Measurements from ENCODE around the gene SRSF4.
"Not testable (repeated sequence)": the region's sequence is repeated elsewhere in the genome, so short reads cannot be mapped to it uniquely, and the experiment has no call there.

Gene SRSF4

DNA sequence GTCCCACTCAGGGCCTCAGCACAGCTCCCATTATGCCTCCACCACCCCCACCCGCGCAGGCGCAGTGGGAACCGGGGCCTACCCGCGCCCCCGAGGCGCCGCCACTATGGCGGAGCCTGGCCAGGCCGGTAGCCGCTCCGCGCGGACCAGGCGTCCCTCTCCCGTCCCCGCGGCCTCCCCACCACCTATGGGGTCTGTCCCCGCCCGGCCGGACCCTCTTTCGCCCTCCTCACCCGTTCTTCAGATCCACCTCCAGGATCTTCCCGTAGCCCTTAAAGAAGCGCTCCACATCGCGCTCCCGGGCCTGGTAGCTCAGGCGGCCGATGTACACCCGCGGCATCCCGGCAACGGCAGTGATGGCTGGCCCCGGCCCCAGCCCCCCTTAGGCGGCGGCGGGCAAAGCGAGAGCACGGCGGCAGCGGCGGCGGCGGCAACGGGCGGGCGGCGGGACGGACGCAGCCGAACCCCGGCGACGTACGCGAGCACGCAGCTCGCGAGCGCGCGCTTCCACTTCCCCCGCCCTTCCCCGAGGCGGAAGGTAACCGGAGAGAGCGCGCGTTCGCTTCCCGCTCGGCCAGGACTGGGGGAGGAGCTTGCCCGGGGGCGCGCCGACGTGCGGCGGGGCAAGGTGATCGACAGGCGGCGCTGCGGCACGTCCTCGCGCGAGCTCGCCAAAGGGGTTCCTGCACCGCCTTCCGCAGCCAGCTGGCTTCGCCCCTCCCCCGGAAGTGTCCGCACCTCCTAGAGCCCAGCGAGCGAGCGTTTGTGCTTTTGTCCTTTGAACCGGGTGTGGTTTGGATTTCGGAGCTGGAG, at the start of gene SRSF4:
Gene SRSF4, minus strand, starts transcription at position 488 of the 813 bp plus-strand sequence. Its CDS starts 148 bp downstream, at position 340.
- DNase-seq (ENCODE audit: low spot score): peak; percentile 99

GRCh38 chr1:29230553-29231378, 49.1 kb upstream of the SRSF4 start, which contains the start of gene MECR:
Gene MECR (minus strand): TSS chr1:29230934. CDS start chr1:29230906, 28 bp downstream.
- peak; percentile 96 for DNase-seq (ENCODE audit: low spot score)

DNA sequence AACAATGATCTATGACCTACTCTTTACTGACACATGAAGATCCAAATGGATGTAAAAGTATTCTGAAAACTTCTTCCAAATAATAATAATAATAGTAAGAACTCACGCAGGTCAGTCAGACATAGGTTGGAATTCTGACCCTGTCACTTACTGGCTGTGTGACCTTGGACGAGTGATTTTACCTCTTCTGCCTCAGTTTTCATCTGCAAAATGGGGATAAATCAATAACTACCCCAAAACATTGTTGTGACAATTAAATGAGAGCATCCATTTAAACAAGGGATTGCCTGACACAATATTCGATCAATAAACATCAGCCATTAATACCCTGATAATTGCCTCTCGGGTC, 48.5 kb upstream of the SRSF4 start:
- DNase-seq (ENCODE audit: low spot score): no peak

DNA sequence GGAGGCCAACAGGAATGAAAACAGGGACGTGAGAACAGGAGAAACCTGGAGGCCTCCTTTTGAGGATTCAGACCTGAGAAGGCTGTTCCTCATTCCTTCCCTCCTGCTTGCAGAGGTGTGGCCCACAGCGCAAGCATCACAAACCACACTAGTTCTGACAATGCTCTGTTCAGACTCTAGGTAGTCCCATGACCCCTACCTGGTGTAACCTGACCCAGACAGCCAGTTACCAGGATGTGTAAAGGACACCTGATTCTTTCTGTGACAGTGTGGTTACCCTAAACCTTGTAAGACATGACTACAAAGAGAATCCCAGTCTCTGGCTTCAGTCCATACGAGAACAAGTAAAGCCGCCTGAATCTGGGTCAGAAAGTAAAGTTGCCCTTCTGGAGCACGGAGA, 45.8 kb upstream of the SRSF4 start:
- no peak for DNase-seq (ENCODE audit: low spot score)

DNA sequence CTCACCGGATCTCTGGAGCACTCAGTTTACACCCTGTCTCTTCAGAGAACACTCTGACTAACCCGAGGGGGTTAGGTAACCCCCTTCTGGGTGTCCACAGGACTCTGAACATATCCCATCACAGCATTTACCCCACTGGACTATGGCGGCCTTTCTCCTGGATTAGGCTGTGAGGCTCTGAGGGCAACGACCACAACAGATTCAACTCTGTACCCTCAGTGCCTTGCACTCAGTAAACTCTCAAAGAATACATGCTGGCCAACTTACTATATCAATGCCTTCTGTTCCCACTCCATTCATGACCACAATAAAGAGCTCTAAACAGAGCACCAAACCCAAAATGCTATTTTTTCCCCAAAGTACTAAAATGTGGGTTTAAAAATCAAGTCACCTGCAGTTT, 43.7 kb upstream of the SRSF4 start:
- DNase-seq (ENCODE audit: low spot score): no peak

DNA sequence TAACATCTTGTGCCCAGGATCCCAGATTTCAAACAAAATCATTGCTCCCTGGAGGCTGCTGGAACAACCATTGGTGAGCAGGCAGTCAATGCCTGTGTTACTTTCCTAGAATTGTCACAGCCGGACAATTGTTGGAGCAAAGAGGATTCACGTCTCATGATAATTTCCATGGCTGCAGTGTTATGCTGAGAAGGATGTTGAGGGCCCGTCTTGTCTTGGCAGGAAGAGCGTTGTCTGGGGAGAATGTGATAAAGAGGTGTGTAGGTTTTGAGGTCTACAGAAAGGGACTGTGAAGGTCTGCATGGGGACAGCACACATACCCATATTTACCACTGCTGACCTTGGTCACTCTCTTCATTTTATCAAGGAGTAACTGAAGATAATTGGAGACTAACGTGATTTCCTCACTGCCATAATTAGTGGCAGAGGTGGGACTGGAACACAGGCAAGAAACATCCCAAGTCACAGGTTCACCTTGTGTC, 42.7 kb upstream of the SRSF4 start:
- DNase-seq (ENCODE audit: low spot score): no peak

- DNase-seq (ENCODE audit: low spot score): no peak
Measured at GRCh38 chr1:29223521-29223920, 41.8 kb upstream of the SRSF4 start.

GRCh38 chr1:29222686-29223085, 41.0 kb upstream of the SRSF4 start:
- no peak for DNase-seq (ENCODE audit: low spot score)

GRCh38 chr1:29222260-29222659, 40.6 kb upstream of the SRSF4 start:
- not testable (repeated sequence) for DNase-seq (ENCODE audit: low spot score)

DNA sequence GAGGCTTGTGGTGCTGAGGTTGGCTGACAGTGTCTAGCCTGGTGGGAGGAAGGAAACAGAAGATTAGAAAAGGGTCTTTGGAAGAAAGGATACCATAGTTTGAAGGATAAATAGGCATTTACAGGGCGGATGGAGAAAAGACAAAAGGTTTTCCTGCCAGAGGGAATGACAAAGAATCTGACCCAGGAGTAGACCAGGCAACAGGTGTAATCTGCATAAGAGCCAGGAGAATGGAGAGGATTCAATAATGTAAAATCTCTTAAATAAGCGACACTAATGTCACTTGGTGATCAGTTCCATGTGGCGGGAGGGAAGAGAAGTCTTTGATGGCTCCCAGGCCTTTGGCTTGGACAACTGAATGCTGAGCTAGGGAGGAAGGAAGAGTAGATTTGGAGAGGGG, 39.6 kb upstream of the SRSF4 start:
- DNase-seq (ENCODE audit: low spot score): no peak

- no peak for DNase-seq (ENCODE audit: low spot score)
Measured at GRCh38 chr1:29218223-29218622, 36.5 kb upstream of the SRSF4 start.

DNA sequence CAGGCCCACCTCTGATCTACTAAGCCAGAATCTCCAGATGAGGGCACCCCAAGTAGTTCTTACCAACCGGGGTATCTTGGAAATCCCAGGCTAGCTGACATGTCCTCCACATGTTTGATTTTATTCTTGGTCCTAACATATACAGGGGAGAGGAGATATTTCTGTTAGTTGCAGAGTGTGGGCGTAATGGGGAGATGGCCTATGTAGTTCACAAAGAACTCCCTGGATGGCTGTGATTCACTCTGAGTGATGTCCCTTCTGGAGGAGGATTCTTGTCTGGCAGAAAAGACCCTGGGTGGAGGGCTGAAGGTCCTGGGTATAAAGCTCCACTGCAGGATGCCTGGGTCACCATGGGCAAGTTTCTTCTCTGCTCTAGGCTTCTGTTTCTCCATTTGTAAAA, 35.9 kb upstream of the SRSF4 start:
- DNase-seq (ENCODE audit: low spot score): no peak

DNA sequence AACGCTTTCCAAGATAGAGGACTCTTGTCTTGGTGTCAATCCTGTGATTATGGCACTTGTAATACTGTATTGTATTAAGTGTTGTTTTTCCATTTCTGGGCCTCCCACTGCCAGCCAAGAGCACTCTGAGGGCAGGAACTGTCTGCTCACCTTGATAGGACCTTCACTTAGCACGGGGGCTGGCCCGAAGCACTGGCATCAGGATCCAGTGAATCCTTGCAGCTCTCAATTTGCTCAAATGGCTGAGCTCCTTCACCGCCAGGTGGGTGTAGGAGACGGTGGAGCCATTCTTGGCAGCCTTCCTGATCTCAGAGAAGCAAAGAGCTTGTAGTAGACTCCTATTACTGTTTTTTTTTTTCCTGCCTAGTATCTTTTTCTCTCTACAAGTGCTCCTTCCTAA, 31.4 kb upstream of the SRSF4 start:
- DNase-seq (ENCODE audit: low spot score): no peak

- DNase-seq (ENCODE audit: low spot score): no peak
Measured at GRCh38 chr1:29211086-29212030, 29.7 kb upstream of the SRSF4 start.

DNA sequence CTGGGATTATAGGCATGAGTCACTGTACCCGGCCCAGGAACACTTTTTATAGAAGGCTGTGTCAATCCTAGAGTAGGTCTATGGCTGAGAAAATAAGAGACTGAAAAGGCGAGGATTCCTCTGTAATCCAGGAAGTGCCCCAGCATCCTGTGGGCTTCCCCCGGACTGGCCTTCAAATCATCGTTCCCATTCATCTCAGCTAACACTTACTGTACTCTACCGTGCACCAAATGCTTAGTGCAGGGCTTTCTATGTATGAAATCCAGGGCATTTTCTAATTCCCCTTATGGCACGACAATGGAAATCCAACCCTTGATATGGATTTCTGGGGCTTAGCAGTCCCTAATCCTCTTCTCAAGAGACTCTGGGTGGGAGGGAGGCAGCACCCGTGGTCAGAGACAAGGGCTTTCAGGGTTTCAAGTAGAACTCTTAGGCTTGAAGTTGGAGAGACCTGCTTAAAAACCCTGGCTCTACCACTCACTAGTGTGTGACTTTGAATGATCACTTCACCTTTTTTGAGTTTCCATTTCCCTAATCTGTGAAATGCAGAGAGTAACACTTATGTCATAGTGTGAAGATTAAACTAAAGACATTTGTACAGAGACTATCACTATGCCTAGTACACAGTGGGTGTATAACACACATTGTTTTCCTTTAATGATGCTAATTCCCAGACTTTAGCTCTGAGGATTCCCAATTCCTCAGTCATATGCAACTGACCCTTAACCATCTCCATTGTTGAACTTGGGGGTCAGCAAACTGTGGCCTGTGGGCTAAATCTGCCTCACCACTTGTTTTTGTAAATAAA, 28.8 kb upstream of the SRSF4 start:
- DNase-seq (ENCODE audit: low spot score): no peak

DNA sequence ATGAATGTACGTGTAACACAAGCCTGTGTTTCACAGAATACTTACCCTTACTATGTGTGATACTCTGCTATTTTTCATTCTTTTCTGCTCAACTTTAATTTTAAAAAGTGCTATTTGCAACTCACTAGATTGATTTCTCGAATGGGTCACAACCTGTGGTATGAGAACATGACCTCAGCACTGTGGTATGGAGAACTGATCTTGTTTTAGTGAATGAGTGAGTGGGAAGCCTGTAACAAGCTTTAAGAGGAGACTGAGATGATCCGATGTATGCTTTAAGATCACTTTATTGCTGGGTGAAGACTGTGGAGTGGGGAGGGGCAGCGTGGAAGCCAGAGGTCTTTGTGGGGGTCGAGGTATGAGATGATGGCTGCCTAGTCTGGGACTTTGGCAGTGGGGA, 27.5 kb upstream of the SRSF4 start:
- DNase-seq (ENCODE audit: low spot score): no peak

DNA sequence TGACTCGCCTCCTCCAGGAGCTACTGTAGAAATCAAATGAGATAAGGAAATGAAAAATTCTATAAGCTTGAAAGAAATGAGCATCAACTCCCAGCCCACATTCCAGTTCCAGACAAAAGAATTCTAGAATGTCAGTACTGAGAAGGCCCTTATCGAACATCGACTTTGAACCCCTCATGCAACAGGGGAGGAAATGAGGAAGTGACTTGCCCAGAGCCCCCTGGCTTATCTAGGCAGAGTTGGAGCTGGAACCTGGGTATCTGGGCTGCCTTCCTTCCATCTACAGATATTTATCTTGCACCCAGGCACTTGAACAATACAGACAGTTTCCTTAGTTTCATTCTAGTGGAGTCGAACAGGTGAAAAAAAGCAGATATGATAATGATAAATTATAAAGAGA, 26.7 kb upstream of the SRSF4 start:
- no peak for DNase-seq (ENCODE audit: low spot score)

DNA sequence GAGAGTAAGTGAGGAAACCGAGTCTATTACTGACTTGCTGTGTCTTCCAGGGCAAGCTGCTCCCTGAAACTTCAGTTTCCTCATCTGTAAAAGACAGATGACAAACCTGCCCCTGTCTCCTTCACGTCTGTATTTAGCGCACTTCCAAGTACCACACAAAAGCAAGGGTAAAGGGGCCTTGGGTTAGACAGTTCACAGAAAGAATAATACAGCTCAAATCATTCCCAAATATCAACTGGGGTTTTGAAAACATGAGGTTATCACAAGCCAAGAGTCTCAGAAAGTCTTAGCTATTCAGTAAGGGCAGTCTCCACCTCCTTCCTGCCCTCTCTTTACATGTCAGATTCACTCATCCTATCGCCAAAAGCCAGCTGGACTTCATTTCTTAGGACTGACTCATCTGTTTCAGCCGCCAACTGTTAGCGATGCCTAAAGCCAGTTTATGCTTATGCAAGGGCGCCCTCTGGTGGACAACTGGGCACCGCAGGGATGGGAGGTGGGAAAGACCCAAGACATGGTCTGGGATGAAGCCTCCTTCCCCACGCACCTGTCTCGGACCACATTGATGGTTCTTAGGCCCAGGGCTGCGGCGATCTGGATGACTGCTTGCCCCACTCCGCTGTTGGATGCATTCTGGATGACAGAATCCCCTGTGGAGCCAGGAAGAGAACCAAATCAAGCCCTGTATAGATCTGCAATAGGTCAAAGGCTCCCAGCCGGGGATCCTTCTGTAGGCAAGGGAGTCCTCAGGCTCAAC, 21.1 kb upstream of the SRSF4 start:
- DNase-seq (ENCODE audit: low spot score): peak; percentile 92

DNA sequence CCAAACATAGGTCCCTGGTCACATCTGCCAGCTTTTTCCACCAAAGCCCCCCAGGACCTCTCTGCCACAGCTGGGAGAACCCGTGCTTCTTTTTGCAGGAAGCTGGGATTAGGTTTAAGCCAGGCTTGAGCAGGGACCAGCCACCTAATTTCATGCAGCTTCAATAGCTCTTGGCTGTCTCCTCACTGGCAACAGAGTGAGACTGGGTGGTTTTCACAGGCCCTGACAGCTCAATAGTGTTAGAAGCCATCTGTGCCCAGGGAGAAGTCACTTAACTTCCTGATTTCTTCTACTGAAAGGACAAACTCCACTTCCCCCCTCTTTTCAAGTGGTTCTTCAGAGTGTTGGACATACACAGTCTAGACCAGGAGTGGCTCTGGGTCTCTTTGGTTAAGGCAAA, 20.4 kb upstream of the SRSF4 start:
- DNase-seq (ENCODE audit: low spot score): no peak

DNA sequence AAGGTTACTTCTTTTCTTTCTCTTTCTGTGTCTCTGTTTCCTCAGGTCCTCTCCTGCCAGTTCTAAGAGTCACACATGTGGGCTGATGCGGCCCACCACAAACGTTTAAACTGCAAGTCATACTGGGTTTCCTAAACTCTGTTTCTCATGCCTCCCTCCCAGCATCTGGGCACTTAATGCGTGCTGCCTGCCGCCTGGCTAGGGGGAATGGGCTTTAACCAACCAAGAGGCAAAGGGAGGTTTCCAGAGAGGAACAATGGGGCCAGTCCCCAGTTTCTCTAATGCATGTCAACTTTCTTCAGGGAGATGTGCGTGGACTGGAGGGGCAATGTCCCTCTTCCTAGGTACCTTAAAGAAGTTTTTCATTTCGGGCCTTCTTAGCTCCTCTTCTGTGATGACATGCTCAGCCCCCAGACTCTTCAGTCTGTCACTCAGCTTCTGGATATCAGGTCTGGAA, 19.9 kb upstream of the SRSF4 start:
- no peak for DNase-seq (ENCODE audit: low spot score)

Measured in activated CD4-positive, alpha-beta T cell treated with anti-CD3 and anti-CD28 coated beads, Interleukin-2, Interleukin-4, amounts not matched to agents 100 ng/mL and 50 ng/mL, durations not matched to agents 16 hours and 8 hours (primary cell).